NCI-H128 (cell line): Measurements from ENCODE around the gene PRKAR2B.
"Not testable (repeated sequence)": the region's sequence is repeated elsewhere in the genome, so short reads cannot be mapped to it uniquely, and the experiment has no call there.

Experiments
- DNase-seq: peaks from one replicate; lab custom pipeline; 2025; ENCODE audit not compliant: unreplicated experiment; lab: John Stamatoyannopoulos, UW

Gene PRKAR2B

GRCh38 chr7:107076781-107077698 is 32.5 kb downstream of the PRKAR2B start:
- DNase-seq: no peak

GRCh38 chr7:107077699-107078516 is 33.4 kb downstream of the PRKAR2B start:
- no peak for DNase-seq

GRCh38 chr7:107078517-107078966 is 34.0 kb downstream of the PRKAR2B start:
- DNase-seq: no peak

GRCh38 chr7:107079212-107079940 is 34.9 kb downstream of the PRKAR2B start:
- no peak for DNase-seq

GRCh38 chr7:107080099-107080505 is 35.6 kb downstream of the PRKAR2B start:
- DNase-seq: no peak

GRCh38 chr7:107080533-107080932 is 36.0 kb downstream of the PRKAR2B start:
- no peak for DNase-seq

- DNase-seq: no peak
Observed at GRCh38 chr7:107085180-107085579, 40.7 kb downstream of the PRKAR2B start.

- DNase-seq: no peak
Observed at GRCh38 chr7:107089627-107090026, 45.1 kb downstream of the PRKAR2B start.

GRCh38 chr7:107090457-107090856 is 46.0 kb downstream of the PRKAR2B start:
- DNase-seq: no peak

- DNase-seq: no peak
Observed at GRCh38 chr7:107091306-107091705, 46.8 kb downstream of the PRKAR2B start.

GRCh38 chr7:107093671-107094070 is 49.2 kb downstream of the PRKAR2B start:
- not testable (repeated sequence) for DNase-seq

- DNase-seq: not testable (repeated sequence)
Observed at GRCh38 chr7:107099154-107099553, 54.6 kb downstream of the PRKAR2B start.

GRCh38 chr7:107100824-107101223 is 56.3 kb downstream of the PRKAR2B start:
- no peak for DNase-seq

GRCh38 chr7:107103369-107103768 is 58.9 kb downstream of the PRKAR2B start:
- DNase-seq: no peak

- no peak for DNase-seq
Observed at GRCh38 chr7:107104801-107105200, 60.3 kb downstream of the PRKAR2B start.

GRCh38 chr7:107105591-107106245 is 61.2 kb downstream of the PRKAR2B start:
- no peak for DNase-seq

- DNase-seq: no peak
Observed at GRCh38 chr7:107108793-107109371, 64.4 kb downstream of the PRKAR2B start.

GRCh38 chr7:107109955-107110354 is 65.5 kb downstream of the PRKAR2B start:
- DNase-seq: no peak

- DNase-seq: no peak
Observed at GRCh38 chr7:107111196-107111595, 66.7 kb downstream of the PRKAR2B start.

- DNase-seq: no peak
Observed at GRCh38 chr7:107113866-107114265, 69.4 kb downstream of the PRKAR2B start.
